Inflammatory macrophage (primary cell): Measurements from ENCODE around the gene BOC.

ENCODE experiments used
- DNase-seq, 2 donors: peaks; one replicate each; pipeline ENCODE4 v3.0.0-alpha.2; 2020 to 2022

Gene BOC

DNA sequence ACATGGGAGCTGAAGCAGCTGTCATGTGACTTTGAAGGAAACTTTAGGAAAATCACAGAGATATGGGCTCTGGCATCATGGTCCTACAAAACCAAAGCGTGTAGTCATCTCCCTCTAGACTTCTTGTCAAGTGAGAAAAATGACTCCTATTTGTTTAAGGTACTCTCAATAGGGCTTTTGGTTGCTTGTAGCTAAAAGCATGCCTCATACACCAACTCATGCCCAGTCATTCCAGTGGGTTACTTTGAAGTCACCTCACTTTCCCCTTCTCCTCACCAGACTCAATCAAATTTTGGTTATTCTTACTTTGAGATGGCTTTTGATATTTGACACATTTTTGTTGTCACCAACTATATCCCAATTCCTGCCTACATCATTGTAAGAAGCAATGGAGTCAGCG lies 81.6 kb downstream of the BOC start:
- DNase-seq: no peak

DNA sequence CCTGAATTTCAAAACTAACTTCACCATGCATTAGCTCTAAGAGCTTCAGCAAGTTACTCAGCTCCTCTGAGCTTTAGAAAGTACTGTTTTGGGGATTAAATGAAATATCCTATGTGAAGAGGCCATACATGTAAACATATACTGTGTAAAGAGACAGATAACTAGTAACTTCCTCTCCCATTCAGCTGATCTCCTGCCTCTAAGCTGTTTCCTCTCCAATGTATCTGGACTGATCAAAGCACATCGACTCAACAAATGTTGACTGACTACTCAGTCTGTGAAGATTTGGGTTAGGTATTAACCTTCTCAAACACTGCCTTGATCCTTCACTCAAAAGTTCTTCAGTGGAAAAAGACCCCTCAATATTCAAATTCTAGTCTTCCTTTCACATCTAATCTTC lies 82.0 kb downstream of the BOC start:
- no peak for DNase-seq

DNA sequence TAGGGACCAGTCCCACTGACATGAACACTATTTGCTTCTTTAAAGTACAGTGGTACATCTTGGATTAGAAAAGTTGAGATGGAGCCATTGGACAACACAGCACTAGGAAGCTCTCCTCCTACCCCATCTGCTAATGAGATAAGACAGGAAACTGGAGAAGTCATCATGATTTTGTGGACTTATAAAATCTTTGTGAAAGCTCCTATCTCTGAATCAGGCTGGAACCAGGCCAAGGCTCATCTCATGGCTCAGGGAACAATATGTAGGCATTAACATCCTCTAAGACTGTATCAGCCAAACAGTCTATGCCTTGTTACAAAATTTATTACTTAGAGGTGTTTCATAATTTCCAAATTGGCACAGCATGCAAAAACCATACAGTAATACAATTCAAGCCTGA lies 84.1 kb downstream of the BOC start:
- DNase-seq: no peak

DNA sequence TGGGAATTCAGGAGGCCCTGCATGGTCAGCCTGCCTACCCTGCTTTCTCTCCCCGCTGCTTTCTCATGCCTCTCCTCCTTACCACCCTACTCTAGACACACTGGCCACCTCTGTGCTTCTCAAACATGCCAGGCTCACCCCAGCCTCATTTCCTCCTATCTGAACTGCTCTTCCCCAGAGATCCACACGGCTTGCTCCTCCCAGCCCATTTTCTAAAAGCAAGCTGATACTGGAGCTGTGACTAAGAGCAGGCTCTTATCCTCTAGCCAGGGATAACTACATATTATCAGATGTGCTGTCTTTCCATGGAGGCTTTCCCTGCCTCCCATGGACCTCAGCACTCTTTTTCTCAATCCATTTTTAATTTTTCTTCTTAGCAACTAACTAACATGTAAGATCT lies 85.9 kb downstream of the BOC start:
- DNase-seq: no peak

DNA sequence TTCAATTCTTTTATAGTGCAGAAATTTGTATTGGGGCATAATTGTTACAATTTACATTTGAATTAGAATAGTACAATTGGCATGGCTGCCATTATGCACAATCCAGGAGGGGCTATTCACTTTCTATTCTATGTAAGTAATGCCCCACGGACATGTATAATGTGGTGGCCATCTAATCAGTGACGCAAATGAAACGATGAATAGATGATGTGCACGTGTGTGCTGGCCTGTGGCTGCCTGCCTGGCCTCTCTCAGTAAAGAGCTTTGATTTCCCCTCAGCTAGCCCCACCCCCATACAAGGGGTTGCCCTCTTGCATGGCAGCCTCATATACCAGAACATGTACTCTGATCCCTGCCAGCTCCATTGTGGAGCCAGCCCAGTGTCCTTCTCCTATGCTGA lies 86.5 kb downstream of the BOC start:
- DNase-seq: no peak

DNA sequence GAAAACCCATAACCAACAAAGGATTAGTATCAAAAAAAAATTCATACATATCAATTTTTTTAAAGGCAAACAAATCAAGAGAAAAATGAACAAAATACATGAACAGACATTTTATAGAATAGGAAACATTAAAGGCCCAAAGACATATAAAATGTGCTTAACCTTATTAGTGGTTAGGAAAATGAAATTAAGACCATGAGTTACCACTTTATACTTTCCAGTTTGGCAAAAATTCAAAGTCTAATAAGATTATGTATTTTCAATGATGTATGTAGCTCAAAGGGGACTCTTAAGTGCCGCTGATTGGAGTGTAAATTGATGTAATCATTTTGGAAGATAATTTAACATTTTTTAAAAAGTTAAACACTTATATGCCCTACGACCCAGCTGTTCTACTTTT lies 89.2 kb downstream of the BOC start:
- DNase-seq: no peak

DNA sequence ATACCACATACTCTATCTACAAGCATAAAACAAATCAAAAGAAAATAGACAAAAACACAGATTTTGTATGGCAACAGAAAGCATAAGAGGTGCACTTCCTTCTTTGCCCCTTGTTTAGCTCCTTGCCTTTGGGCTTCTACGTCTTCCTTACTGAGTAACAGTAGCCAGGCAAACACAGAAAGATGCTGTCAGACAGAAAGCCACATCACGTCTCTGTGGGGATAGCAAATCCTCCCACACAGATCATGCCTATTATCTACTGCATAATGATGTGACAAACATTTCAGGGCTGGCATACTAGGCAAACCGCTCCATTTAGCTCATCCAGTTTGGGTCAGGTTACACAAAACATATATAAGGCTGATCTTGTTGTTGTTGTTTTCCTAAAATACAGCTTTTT lies 92.7 kb downstream of the BOC start:
- no peak for DNase-seq

DNA sequence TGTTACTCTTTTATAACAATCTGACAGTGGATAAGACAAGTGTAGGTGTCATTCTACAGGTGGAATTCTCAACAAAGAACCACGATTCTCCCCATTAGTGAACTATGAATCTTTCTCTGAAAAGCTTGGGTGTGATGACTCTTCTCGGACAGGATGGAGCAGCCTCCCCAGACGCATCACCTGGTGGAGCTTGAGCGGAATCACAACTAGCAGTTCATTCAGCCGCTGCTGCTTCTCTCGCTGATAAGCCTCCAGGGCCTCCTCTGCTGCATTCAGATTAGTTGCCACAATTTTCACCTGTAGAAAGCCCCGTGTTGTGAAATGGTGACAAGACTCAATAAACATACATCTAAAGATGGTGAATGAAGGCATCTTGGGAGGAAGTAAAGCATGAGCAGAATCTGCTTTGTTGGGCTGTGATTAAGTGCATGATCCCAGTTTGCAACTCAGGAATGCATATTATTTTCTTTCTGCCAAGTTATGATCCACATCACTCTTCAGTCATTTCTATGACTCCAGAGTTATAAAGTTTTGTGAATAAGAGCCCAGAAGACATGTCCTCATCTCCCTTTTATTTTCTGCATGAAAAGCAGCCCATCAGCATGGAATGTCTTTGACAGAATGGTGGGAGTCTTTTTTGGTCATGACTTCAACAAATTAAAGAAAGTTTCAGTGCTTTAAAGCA lies 93.6 kb downstream of the BOC start:
- DNase-seq: no peak

DNA sequence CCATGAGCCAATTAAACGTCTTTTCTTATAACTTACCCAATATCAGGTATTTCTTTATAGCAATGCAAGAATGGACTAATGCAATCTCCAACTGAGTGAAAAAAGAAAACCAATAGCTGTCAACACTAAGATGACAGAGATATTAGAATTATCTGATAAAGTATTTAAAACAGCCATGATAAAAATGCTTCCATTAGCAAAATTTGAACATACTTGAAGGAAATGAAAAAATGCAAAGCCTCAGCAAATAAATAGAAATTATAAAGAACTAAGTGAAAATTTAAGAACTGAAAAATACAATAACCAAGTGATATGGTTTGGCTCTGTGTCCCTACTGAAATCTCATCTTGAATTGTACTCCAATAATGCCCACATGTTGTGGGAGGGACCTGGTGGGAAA lies 99.6 kb downstream of the BOC start:
- no peak for DNase-seq

DNA sequence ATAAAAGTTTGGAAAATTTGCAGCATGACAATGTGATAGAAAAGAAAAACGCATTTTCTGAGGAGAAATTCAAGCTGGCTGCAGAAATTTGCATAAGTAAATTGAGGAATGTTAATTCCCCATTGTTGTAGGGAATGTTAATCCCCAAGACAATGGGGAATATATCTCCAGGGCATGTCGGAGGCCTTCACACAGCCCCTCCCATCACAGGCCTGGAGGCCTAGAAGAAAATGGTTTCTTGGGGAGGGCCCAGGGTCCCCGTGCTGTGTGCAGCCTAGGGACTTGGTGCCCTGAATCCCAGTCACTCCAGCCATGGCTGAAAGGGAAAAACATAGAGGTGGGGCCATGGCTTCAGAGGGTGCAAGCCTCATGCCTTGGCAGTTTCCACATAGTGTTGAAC lies 101.1 kb downstream of the BOC start:
- no peak for DNase-seq

DNA sequence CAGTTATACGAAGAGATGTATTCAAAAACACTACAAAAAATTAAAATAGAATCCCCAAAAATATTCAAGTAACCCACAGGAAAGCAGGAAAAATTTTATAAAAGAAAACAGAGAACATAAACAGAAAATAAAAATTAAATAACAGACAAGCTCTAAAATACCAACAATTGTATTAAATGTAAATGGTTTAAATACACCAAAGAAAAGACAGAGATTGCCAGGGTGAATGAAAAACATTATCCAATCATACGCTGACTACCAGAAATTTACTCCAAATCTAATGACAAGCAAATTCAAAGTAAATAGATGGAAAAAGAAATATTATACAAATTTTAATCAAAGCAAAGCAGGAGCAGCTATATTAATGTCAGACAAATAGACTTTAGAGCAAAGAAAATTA lies 103.6 kb downstream of the BOC start:
- DNase-seq: no peak

DNA sequence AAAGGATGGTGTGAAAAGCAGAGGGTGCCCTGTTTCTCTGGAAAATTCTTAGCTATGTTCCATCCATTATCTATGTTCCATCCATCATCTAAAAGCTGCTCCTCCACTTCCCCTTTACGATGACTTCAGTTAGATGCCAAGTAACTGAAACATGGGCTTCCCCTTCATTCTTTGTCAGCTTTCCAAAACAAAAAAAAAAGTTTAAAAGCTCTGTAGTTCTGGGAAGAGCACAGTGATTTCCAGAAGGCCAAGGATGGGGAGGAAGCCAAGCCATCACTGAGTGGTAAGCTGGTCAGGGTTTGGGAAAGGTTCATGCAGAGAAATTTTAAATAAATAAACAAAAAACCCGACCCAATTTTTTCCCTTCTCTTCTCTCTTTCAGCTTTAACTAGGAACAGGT lies 118.4 kb downstream of the BOC start:
- no peak for DNase-seq

DNA sequence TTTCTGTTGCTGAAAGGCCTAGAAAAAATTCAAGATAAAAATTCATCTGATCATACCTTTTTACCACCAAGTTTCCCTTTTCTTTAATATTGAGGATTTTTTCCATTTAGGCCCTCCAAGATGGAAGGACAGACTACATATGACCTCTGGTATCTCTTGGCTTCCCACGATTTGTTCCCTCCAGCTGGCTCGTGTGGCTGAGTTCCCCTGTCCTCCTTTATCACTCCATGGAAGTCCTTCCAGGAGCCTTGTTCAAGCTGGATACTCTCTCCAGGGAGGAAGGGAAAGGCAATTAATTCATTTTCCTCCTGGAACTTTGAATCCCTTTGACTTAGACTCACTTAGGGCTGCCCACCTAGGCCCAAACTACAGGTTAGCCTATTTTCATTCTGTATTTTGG lies 119.4 kb downstream of the BOC start:
- DNase-seq: no peak

DNA sequence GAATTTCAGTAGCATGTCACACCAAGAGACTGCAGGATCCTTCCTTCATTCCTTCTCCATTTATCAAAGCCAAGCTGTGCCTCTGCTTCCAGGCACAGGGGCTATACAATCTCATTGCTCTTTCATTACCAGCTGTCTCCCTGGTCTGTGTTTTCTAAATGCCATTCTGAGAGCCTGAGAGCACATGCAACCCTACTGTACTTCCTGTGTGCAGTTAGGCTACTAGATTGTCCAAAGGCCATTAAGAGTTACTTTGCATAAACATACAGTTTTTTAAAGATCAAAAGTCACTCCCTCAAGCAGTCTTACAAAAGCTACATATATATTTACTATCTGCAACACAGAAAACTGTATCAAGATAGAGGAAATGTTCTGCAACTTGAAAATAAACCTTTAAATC lies 119.8 kb downstream of the BOC start:
- no peak for DNase-seq
